KMS-11 (cell line): ENCODE data around the gene TRIM51.
"Not testable (repeated sequence)": the region's sequence is repeated elsewhere in the genome, so short reads cannot be mapped to it uniquely, and the experiment has no call there.

ENCODE experiments used
- H2AFZ ChIP-seq: fragments of 200-600 bp; sonication (generic); 2 replicates; pipeline ENCODE4 v1.6.1; 2016; ENCODE audit warnings: antibody characterized with exemption, mixed run types, low read depth
- H3K27ac ChIP-seq: fragments of 200-600 bp; sonication (generic); 2 replicates; pipeline ENCODE4 v1.6.1; 2016; ENCODE audit warnings: mild to moderate bottlenecking, mixed run types
- H3K27me3 ChIP-seq: fragments of 200-600 bp; sonication (generic); 2 replicates; pipeline ENCODE4 v1.6.1; 2017; ENCODE audit warnings: mild to moderate bottlenecking, low read depth, mixed run types, moderate library complexity; ENCODE audit not compliant: insufficient read depth
- H3K36me3 ChIP-seq: fragments of 200-600 bp; sonication (generic); 2 replicates; pipeline ENCODE4 v1.6.1; 2017; ENCODE audit warnings: mild to moderate bottlenecking, mixed run types; ENCODE audit not compliant: insufficient read depth
- H3K4me1 ChIP-seq: fragments of 200-600 bp; sonication (generic); 2 replicates; pipeline ENCODE4 v1.6.1; 2016; ENCODE audit warnings: mild to moderate bottlenecking, low read depth, mixed run types; ENCODE audit not compliant: poor library complexity, severe bottlenecking
- H3K4me2 ChIP-seq: fragments of 200-600 bp; sonication (generic); 2 replicates; pipeline ENCODE4 v1.7.0; 2016; ENCODE audit warnings: mild to moderate bottlenecking, mixed run types
- H3K4me3 ChIP-seq: fragments of 200-600 bp; sonication (generic); IDR thresholded peaks from 2 replicates; pipeline ENCODE4 v1.6.1; 2017; ENCODE audit warnings: low read depth, low read length, mixed read lengths; ENCODE audit not compliant: insufficient read depth
- H3K79me2 ChIP-seq: fragments of 200-600 bp; sonication (generic); 2 replicates; pipeline ENCODE4 v1.6.1; 2016; ENCODE audit warnings: low read depth, mixed run types; ENCODE audit not compliant: insufficient read depth
- H3K9ac ChIP-seq: fragments of 200-600 bp; sonication (generic); 2 replicates; pipeline ENCODE4 v1.6.1; 2016; ENCODE audit warnings: mild to moderate bottlenecking, mixed run types
- H4K20me1 ChIP-seq: fragments of 200-600 bp; sonication (generic); 2 replicates; pipeline ENCODE4 v1.6.1; 2016; ENCODE audit warnings: mild to moderate bottlenecking, mixed run types; ENCODE audit not compliant: insufficient read depth
- CTCF ChIP-seq: fragments of 200-600 bp; sonication (generic); conservative IDR thresholded peaks from 2 replicates; pipeline ENCODE4 v1.6.1; 2017; ENCODE audit warnings: low read depth, mild to moderate bottlenecking, antibody characterized with exemption, low read length, moderate library complexity, mixed read lengths

The TRIM51 gene

GRCh38 chr11:55854704-55855103 lies 28.4 kb upstream of the TRIM51 start:
- H3K79me2 ChIP-seq = no peaks in the 10 kb centered on the region
- no peak for TF ChIP-seq CTCF
- H3K4me1 ChIP-seq = peaks cover 12% of the 10 kb centered on the region
- no peak overlapping the region for H3K9ac ChIP-seq
- no peaks in the 10 kb centered on the region for H3K36me3 ChIP-seq
- H2AFZ ChIP-seq = 0 out of 2 replicates have a peak overlapping the region, but pooled peaks have one; percentile 12
- no peak overlapping the region for H3K27ac ChIP-seq
- no peaks in the 10 kb centered on the region for H3K27me3 ChIP-seq
- H3K4me3 ChIP-seq = no peak overlapping the region
- H4K20me1 ChIP-seq = no peaks in the 10 kb centered on the region
- peak overlapping the region; percentile 34 for H3K4me2 ChIP-seq

- not testable (repeated sequence) for H3K27ac ChIP-seq, H3K4me3 ChIP-seq, H3K4me2 ChIP-seq
Measured at GRCh38 chr11:55867354-55867753, 15.7 kb upstream of the TRIM51 start.

GRCh38 chr11:55872731-55873130 lies 10.4 kb upstream of the TRIM51 start:
- H3K9ac ChIP-seq, H3K4me1 ChIP-seq, H2AFZ ChIP-seq, H3K79me2 ChIP-seq, H4K20me1 ChIP-seq, H3K4me3 ChIP-seq, H3K4me2 ChIP-seq, H3K27me3 ChIP-seq, H3K36me3 ChIP-seq, H3K27ac ChIP-seq: not testable (repeated sequence)

More at GRCh38 chr11:55867354-55867753, 15.7 kb upstream of the TRIM51 start:
- H4K20me1 ChIP-seq, H3K79me2 ChIP-seq, H3K9ac ChIP-seq, H3K36me3 ChIP-seq, H2AFZ ChIP-seq, H3K27me3 ChIP-seq, H3K4me1 ChIP-seq: not testable (repeated sequence)

GRCh38 chr11:55873146-55873545 lies 10.0 kb upstream of the TRIM51 start:
- H3K27me3 ChIP-seq, H3K4me1 ChIP-seq, H2AFZ ChIP-seq, H3K4me3 ChIP-seq, H3K79me2 ChIP-seq, H3K9ac ChIP-seq, H3K4me2 ChIP-seq, H3K36me3 ChIP-seq, H3K27ac ChIP-seq, H4K20me1 ChIP-seq: not testable (repeated sequence)

GRCh38 chr11:55884995-55885394 lies 1.9 kb downstream of the TRIM51 start:
- not testable (repeated sequence) for H3K4me2 ChIP-seq, H4K20me1 ChIP-seq, H3K36me3 ChIP-seq, H3K9ac ChIP-seq, H3K4me3 ChIP-seq, H3K79me2 ChIP-seq, H2AFZ ChIP-seq, H3K4me1 ChIP-seq, H3K27ac ChIP-seq, H3K27me3 ChIP-seq

GRCh38 chr11:55885481-55885880 lies 2.4 kb downstream of the TRIM51 start:
- H3K27me3 ChIP-seq, H3K4me1 ChIP-seq, H3K4me2 ChIP-seq, H2AFZ ChIP-seq, H3K79me2 ChIP-seq, H3K36me3 ChIP-seq, H3K27ac ChIP-seq, H4K20me1 ChIP-seq, H3K4me3 ChIP-seq, H3K9ac ChIP-seq: not testable (repeated sequence)

GRCh38 chr11:55895216-55895615 lies 12.1 kb downstream of the TRIM51 start:
- TF ChIP-seq CTCF = no peak; the same call in 1 of the 2 replicates
- Histone ChIP-seq H3K4me3 (no peak overlapping the region), H2AFZ (no peak overlapping the region), H3K79me2 (no peaks in the 10 kb centered on the region), H3K4me1 (no peaks in the 10 kb centered on the region), H3K27ac (no peak overlapping the region), H3K9ac (no peak overlapping the region), H4K20me1 (no peaks in the 10 kb centered on the region), H3K27me3 (no peaks in the 10 kb centered on the region), H3K36me3 (no peaks in the 10 kb centered on the region), H3K4me2 (no peak overlapping the region)
